Measurements from ENCODE around the gene PSMC3. TPM values are rescaled to one million over a fixed set of nuclear protein-coding genes. Genes with fewer than 3 reads are reported as not detected.

The PSMC3 gene
- total RNA-seq, 2 donors from 2014 or later: 122 to 160 TPM

GRCh38 chr11:47383071-47383470, 43.2 kb downstream of the PSMC3 start:
- DNase-seq (ENCODE audit: low spot score) (no peak), ATAC-seq (ENCODE audit: insufficient number of reproducible peaks, low FRiP score, low read depth) (no peak)
- H3K36me3 ChIP-seq: no peaks in the 10 kb centered on the region
- TF ChIP-seq CTCF (IDR thresholded peaks at IDR 0.05): no peak
- H3K4me3 ChIP-seq: no peak overlapping the region
- H3K9me3 ChIP-seq: no peaks in the 10 kb centered on the region
- no peaks in the 10 kb centered on the region for H3K27me3 ChIP-seq (replicated peaks; ENCODE audit: insufficient read depth)
- no peaks in the 10 kb centered on the region for H3K4me1 ChIP-seq (ENCODE audit: control insufficient read depth in 1 of 2, low read depth in 2 of 2)
- no peak overlapping the region for H3K27ac ChIP-seq

- no peak for DNase-seq (ENCODE audit: low spot score)
- H3K9me3 ChIP-seq: no peaks in the 10 kb centered on the region
- no peak for TF ChIP-seq CTCF (IDR thresholded peaks at IDR 0.05)
Observed at GRCh38 chr11:47380078-47380477, 46.2 kb downstream of the PSMC3 start.

GRCh38 chr11:47379317-47379716, 46.9 kb downstream of the PSMC3 start:
- Histone ChIP-seq H3K27ac (no peak overlapping the region), H3K36me3 (no peaks in the 10 kb centered on the region), H3K4me3 (no peak overlapping the region), H3K27me3 (replicated peaks; ENCODE audit: insufficient read depth) (no peaks in the 10 kb centered on the region), H3K9me3 (no peaks in the 10 kb centered on the region), H3K4me1 (ENCODE audit: control insufficient read depth in 1 of 2, low read depth in 2 of 2) (no peaks in the 10 kb centered on the region)
- no peak for ATAC-seq (ENCODE audit: insufficient number of reproducible peaks, low FRiP score, low read depth)
- no peak for TF ChIP-seq CTCF (IDR thresholded peaks at IDR 0.05)
- no peak for DNase-seq (ENCODE audit: low spot score)

More at GRCh38 chr11:47380078-47380477, 46.2 kb downstream of the PSMC3 start:
- H3K4me1 ChIP-seq (ENCODE audit: control insufficient read depth in 1 of 2, low read depth in 2 of 2): no peaks in the 10 kb centered on the region
- H3K27me3 ChIP-seq (replicated peaks; ENCODE audit: insufficient read depth): no peaks in the 10 kb centered on the region
- H3K36me3 ChIP-seq: no peaks in the 10 kb centered on the region
- H3K27ac ChIP-seq: no peak overlapping the region
- no peak overlapping the region for H3K4me3 ChIP-seq
- ATAC-seq (ENCODE audit: insufficient number of reproducible peaks, low FRiP score, low read depth): no peak

- DNase-seq (ENCODE audit: low spot score) (no peak), ATAC-seq (ENCODE audit: insufficient number of reproducible peaks, low FRiP score, low read depth) (no peak)
- no peak for TF ChIP-seq CTCF (IDR thresholded peaks at IDR 0.05)
- H3K4me1 ChIP-seq (ENCODE audit: control insufficient read depth in 1 of 2, low read depth in 2 of 2): no peaks in the 10 kb centered on the region
- H3K4me3 ChIP-seq: no peak overlapping the region
- H3K36me3 ChIP-seq: no peaks in the 10 kb centered on the region
- no peaks in the 10 kb centered on the region for H3K27me3 ChIP-seq (replicated peaks; ENCODE audit: insufficient read depth)
- no peaks in the 10 kb centered on the region for H3K9me3 ChIP-seq
- H3K27ac ChIP-seq: peak overlapping the region in 1 of 2 donors; percentile 27
Observed at GRCh38 chr11:47378836-47379170, 47.4 kb downstream of the PSMC3 start.

- DNase-seq (ENCODE audit: low spot score) (no peak), ATAC-seq (ENCODE audit: insufficient number of reproducible peaks, low FRiP score, low read depth) (no peak)
- Histone ChIP-seq H3K4me1 (ENCODE audit: control insufficient read depth in 1 of 2, low read depth in 2 of 2) (no peaks in the 10 kb centered on the region), H3K27me3 (replicated peaks; ENCODE audit: insufficient read depth) (no peaks in the 10 kb centered on the region), H3K36me3 (no peaks in the 10 kb centered on the region), H3K4me3 (peak within 1 kb of the TSS; percentile 67), H3K9me3 (no peaks in the 10 kb centered on the region), H3K27ac (peak within 1 kb of the TSS in 1 of 2 donors; percentile 57)
- TF ChIP-seq CTCF (IDR thresholded peaks at IDR 0.05): no peak
Observed at GRCh38 chr11:47378010-47378835, 48.0 kb downstream of the PSMC3 start, which contains the start of gene SPI1. Gene SPI1 (minus strand): TSS chr11:47378547. CDS start chr11:47378353, 194 bp downstream.
